NOMO-1 treated with DMSO at 0.1 percent for 48 hours (cell line): Measurements from ENCODE around the gene VWCE.

Experiments
- DNase-seq: peaks from one replicate; lab custom pipeline; 2025; ENCODE audit not compliant: unreplicated experiment; lab: John Stamatoyannopoulos, UW

Gene VWCE

GRCh38 chr11:61281581-61282250 lies 13.4 kb downstream of the VWCE start:
- DNase-seq: no peak

- DNase-seq: no peak
Observed at GRCh38 chr11:61280883-61281580, 14.1 kb downstream of the VWCE start.

- no peak for DNase-seq
Observed at GRCh38 chr11:61279934-61280659, 15.0 kb downstream of the VWCE start.

- no peak for DNase-seq
Observed at GRCh38 chr11:61278001-61278470, 17.1 kb downstream of the VWCE start.

- no peak for DNase-seq
Observed at GRCh38 chr11:61277186-61278000, 17.7 kb downstream of the VWCE start.

GRCh38 chr11:61275191-61275590 lies 19.9 kb downstream of the VWCE start:
- DNase-seq: no peak

- no peak for DNase-seq
Observed at GRCh38 chr11:61274084-61274483, 21.0 kb downstream of the VWCE start.

GRCh38 chr11:61273178-61274078 lies 21.7 kb downstream of the VWCE start:
- no peak for DNase-seq

GRCh38 chr11:61272731-61273130 lies 22.4 kb downstream of the VWCE start:
- DNase-seq: no peak

GRCh38 chr11:61270354-61271076 lies 24.6 kb downstream of the VWCE start:
- no peak for DNase-seq

- no peak for DNase-seq
Observed at GRCh38 chr11:61268588-61269250, 26.4 kb downstream of the VWCE start.

GRCh38 chr11:61267437-61267841 lies 27.7 kb downstream of the VWCE start:
- no peak for DNase-seq

- DNase-seq: no peak
Observed at GRCh38 chr11:61266602-61267001, 28.5 kb downstream of the VWCE start.

GRCh38 chr11:61265357-61265756 lies 29.8 kb downstream of the VWCE start:
- no peak for DNase-seq

- no peak for DNase-seq
Observed at GRCh38 chr11:61264795-61265194, 30.3 kb downstream of the VWCE start.

- no peak for DNase-seq
Observed at GRCh38 chr11:61264371-61264770, 30.7 kb downstream of the VWCE start.

- no peak for DNase-seq
Observed at GRCh38 chr11:61259363-61259762, 35.8 kb downstream of the VWCE start.

- DNase-seq: no peak
Observed at GRCh38 chr11:61258546-61258945, 36.6 kb downstream of the VWCE start.
